HG02678 (cell line): Measurements from ENCODE around the gene SGIP1.
"Not testable (repeated sequence)": the region's sequence is repeated elsewhere in the genome, so short reads cannot be mapped to it uniquely, and the experiment has no call there.

Experiments used
- ATAC-seq: cut with Tn5 transposase; IDR thresholded peaks from one replicate; pipeline ENCODE4 v1.9.1; 2021; ENCODE audit warnings: mild to moderate bottlenecking, moderate library complexity; ENCODE audit not compliant: unreplicated experiment

Gene SGIP1

DNA sequence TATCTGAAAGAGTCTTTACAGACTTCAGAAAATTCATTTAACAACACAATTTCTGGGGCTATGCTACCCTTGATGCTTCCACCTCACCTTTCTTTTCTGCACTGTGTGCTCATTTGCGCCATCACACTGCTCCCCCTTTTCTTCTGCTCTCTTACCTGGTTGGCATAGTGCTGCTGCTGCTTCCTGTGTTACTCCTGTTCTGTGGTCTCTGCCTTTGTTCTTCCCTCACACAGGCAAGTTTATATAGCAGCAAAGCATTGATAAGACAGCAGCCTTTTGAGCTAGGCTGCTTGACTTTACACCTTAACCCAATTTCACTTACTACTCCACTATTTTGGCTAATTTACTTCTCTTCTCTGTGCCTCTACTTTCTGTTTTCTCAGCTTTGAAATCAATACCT is 18.3 kb downstream of the SGIP1 start:
- ATAC-seq = no peak

GRCh38 chr1:66552829-66553228 is 18.9 kb downstream of the SGIP1 start:
- no peak for ATAC-seq

GRCh38 chr1:66553846-66554245 is 19.9 kb downstream of the SGIP1 start:
- no peak for ATAC-seq

GRCh38 chr1:66556161-66556611 is 22.2 kb downstream of the SGIP1 start:
- ATAC-seq = no peak

- ATAC-seq = no peak
Measured at GRCh38 chr1:66557157-66557556, 23.2 kb downstream of the SGIP1 start.

DNA sequence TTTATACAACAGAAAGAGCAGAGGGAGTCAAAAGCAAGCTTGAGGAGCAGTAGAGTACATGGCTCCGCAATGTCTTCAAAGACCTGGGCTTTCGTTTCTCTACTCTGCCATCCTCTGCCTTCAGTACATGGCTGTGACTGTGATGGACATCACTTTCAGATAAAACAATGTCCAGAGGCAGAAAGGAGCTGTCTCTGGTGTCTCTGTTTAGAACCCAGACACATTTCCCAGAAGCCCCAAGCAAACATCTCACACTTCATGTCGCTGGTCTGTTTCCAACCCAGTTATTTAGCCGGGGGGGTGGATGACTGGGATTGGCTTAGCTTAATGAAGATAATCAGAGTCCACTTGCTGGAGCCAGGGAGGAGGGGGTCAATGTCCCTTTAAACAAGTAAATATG is 25.6 kb downstream of the SGIP1 start:
- ATAC-seq = no peak

DNA sequence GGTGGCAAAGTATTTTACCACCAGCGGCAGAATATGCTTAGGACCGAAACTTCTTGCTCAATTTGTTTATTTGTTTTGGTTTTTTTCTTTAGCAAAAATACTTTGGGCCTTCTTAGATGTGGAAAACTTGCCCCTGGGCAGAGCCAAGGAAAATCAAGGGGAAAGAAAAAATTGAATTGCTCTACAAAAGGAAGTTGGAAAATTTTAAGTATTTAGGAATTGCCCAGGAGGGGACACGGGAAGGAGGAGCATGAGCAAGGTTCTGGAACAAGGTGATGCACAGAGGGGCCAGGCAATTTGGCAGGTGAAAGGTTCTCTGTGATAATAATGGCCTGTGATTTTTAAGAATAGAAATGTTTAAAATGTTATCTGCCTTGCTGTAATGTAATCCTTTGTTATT is 28.6 kb downstream of the SGIP1 start:
- ATAC-seq = no peak

DNA sequence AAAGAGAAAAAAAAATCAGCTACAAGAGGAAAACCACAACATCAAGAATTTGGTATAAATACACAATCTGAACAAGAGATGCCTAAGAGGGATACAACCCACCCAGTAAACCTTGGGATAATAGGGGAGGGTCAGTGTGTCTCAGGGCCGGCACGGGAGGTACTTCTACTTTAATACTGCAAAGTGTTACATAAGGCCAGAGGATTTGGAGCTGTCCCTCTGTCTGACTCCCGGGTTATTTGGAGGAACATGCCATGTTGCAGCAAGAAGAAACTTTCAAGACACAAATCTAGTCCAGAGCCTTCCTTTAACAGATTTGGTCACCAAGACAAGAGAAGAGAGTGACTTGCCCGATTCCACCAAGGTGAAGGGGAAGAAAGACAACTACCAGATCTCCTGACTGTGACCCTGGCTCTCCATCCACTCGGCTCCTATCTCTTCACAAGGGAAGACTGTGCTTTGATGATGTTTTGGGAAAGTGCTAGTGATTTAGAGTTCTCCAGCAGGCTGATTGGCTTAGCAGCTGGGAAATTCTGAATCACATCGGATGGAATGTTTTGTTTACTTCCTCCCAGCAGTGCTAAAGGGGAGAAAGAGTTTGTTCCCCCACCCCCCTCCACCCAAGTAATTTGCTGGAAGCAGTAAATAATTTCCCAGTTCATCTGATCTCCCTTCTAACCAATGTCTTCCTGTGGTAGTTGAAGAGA is 29.3 kb downstream of the SGIP1 start:
- ATAC-seq = no peak

- ATAC-seq = no peak
Measured at GRCh38 chr1:66563941-66564630, 30.1 kb downstream of the SGIP1 start.

- ATAC-seq = no peak
Measured at GRCh38 chr1:66570196-66570595, 36.2 kb downstream of the SGIP1 start.

DNA sequence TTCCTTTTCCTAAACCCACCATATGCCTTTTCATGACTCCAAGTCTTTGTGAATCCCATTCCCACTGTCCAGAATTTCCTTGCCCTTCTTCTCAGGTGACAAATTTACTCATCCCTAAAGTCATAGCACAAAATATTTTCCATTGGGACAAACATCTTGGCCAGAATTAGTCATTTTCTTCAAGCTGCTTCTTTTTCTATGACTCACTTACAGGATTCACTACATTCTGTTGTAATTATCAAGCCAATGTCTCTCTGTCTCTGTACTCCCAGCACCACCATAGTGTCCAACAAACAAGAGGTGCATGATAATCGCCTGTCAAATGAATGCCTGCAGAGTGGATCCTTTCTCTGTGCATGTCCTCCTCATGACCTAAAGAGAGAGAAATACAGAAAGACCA is 37.8 kb downstream of the SGIP1 start:
- ATAC-seq = no peak

- no peak for ATAC-seq
Measured at GRCh38 chr1:66575739-66576138, 41.8 kb downstream of the SGIP1 start.

DNA sequence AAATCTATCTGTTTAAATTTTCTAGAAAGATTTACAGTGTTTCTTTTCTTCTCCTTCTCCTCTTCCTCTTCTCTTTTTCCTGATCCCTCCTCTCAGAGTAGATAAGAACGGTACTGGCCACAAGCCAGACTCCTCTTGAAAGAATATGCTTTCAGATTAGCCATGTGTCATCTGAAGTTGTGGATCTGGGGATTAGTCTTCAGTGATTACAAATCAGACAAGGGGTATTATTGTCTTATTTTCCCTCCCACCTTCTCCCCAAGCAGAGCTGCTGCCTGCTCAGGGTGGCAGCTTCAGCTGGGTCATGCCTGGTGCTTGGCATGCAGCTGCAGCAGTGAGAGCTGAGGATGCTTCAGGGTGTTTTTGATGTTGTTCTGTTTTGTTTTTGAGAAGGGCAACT is 42.7 kb downstream of the SGIP1 start:
- ATAC-seq = no peak

DNA sequence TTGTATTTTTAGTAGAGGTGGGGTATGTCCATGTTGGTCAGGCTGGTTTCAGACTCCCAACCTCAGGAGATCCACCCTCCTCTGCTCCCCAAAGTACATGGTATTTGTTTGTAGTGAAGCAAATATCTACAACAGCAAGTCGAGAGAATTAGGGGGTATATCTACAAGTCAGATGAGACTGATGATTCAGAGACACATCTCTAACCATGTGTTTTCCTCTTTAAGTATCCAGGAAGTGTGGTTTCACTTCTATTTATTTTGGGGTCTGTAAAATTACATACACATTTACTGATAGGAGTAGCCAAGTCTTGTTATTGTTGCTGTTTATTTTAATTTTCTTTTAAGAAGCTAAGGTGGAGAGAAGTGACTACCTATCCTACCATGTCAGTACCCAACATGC is 44.9 kb downstream of the SGIP1 start:
- ATAC-seq = no peak

- no peak for ATAC-seq
Measured at GRCh38 chr1:66580081-66580480, 46.1 kb downstream of the SGIP1 start.

GRCh38 chr1:66583021-66583420 is 49.1 kb downstream of the SGIP1 start:
- no peak for ATAC-seq

DNA sequence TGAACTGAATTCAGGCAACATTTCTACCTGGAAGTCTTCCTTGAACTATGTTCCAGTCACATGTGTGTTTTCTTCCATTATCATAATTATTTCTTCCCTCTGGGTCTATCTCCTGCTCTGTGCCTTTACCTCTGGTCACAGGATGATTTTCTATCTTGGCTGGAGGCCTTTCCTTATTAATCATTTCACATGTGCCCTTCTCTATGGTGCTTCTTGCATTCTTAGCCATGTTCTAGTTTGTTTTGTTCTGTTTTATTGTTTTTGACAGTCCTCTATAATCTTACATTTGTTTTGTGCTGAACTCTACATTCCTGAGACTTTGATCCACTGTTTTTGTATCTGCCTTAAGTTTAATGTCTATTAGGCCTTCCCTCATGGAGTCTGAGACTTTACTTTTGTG is 51.0 kb downstream of the SGIP1 start:
- ATAC-seq = no peak

- no peak for ATAC-seq
Measured at GRCh38 chr1:66589326-66589725, 55.4 kb downstream of the SGIP1 start.

DNA sequence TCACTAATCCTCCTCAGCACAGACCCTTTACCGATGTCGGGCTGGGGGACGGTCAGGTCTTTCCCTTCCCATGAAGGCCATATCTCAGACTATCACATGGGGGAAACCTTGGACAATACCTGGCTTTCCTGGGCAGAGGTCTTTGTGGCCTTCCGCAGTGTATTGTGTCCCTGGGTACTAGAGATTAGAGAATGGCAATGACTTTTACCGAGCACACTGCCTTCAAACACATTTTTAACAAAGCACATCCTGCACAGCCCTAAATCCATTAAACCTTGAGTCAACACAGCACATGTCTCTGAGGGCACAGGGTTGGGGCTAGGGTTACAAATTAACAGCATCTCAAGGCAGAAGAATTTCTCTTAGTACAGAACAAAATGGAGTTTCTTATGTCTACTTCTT is 58.2 kb downstream of the SGIP1 start:
- ATAC-seq = not testable (repeated sequence)

DNA sequence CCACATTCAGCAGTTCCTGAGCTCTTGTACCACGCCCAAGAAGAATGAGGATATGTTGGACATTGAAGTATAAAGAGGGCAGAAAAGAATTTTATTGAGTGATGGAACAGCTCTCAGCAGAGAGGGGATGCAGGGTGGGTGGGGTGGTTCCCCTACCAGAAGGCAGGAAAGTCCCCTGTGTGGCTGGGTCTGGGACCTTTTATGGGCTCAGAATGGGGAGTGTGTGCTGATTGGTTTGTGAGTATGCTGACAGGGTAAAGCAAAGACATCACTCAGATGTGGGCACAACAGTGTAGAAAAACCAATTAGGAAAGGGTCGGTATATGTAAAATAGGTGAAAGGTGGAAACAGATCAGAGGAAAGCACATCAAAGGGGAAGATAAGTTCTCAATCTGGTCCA is 62.2 kb downstream of the SGIP1 start:
- ATAC-seq = no peak

DNA sequence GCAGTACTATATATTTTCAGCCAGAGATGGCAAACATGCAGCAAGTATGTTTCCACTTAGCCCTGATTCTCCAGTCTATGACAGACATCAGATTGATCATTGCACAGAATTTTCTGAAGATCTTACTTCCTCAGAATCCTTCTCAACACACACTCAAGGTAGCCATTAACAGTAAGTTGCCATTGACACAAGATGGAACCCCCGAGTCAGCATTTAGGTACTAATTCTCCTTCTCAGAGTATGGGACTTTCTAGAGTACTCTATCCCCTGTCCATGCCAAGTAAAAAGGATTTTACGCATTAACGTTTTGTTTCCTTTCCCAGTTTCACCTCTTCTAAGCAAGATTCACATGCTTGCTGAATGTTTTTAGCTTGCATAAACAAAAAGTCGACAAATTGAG is 63.5 kb downstream of the SGIP1 start:
- ATAC-seq = no peak

DNA sequence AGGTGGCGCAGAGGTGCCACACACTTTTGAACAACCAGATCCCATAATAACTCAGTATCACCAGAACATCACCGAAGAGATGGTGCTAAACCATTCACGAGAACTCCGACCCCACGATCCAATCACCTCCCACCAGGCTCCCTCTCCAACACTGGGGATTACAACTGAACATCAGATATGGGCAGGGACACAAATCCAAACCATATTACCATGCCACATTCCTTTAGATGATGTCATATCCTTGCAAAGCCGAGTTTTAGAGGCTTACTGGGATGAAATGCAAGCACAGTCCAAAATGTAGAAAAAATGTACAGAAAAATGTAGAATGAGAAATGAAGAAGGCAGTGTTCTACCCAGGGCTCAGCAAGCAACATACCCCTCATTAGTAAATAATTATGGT is 64.7 kb downstream of the SGIP1 start:
- no peak for ATAC-seq

DNA sequence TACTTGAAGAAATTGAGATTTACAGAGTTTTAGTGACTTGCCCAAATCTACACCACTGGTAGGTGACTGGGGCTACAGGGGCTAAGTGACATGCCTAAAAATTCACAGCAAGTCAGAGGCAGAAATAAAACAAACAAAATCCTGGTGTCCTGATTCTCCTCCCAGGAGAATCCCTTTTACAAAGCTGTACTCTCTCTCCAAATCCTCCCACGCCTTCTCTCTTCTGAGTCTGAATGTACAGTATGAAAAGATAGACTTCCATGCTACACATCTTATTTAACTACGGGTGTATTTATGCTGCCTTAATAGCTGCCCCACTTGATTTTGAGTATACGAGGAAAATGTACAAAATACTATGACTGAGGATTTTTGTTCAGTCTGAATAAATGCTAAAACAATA is 65.4 kb downstream of the SGIP1 start:
- no peak for ATAC-seq
